Measurements from ENCODE around the gene L1CAM. TPM values are rescaled to one million over a fixed set of nuclear protein-coding genes. Genes with fewer than 3 reads are reported as not detected.

Gene L1CAM
- total RNA-seq, result under 0.01 and 0.19 TPM in 2 replicates

DNA sequence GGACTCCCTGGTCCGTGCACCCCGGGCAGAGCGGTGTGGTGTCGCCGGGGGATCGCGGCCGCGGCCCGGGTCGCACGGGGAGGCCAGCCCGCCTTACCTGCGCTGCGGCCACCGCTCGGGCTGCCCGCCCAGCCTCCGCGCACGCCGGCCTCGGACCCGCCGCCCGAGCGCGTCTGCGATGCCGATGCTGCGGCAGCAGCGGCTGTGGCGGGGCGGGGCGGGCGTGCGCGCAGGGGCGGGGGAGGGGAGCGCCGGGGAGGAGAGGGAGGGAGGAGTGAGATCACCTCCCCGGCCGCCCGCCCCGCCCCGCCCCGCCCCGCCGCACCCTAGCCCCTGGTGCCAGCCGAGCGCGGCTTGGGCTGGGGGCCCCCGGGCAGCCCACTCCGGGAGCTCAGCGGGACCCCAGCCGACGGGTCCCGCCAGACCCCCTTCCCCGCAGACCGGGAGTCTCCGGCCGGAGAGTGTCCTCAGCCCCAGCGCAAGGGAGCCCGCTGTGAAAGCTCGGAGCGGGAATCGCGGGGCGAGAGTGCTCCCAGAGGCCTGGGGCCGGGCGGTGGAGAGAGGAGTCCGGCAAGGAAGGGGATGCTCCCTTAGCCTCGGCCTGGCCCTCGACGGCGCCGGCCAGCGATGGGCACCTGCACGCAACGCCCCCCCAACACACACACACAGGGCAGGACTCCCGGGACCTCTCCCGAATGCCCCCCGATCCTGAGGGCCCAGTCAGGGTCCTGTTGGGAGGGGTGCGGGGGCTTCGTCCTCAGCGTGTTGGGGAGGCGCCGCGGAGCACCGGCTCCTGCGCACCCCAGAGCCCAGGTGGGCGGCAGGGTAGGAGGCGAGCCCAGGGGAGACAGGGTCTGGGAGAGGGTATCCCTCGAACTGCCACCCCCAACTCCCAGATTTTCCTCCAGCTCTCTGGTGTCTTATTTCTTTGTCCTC is at the start of gene L1CAM:
L1CAM (minus strand) TSS at position 206 of the 936 bp plus-strand sequence. CDS start 10,337 bp downstream, outside the sequence.

DNA sequence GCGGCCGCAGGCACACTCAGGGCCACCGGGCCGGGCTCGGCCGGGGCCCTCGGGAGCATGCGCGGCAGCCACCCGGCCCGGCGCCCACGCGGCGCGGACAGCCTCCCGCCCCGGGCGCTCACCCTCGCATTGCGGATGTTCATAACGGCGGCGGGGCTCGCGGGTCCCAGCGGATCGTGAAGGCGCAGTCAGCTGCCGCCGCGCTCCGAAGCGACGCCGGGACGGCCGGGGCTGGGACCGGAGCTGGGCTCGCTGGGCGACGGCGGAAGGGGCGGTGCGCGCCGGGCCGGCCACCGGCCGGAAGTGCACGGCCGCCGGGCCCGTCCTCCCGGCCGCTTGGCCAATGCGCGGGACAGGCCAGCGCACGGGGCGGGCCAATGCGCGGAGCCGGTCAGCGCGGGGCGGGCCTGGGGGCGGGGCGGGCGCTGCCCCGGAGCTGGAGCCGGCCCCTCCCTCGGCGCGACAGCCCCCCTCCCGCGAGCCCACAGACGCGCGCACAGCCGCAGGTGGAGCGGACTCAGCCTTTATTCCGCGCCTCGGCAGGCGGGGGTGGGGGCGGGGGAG is 48.9 kb upstream of the L1CAM start, which contains the start of gene NAA10:
NAA10 (minus strand) TSS at position 276 of the 564 bp plus-strand sequence; CDS start at position 143, 133 bp downstream.

DNA sequence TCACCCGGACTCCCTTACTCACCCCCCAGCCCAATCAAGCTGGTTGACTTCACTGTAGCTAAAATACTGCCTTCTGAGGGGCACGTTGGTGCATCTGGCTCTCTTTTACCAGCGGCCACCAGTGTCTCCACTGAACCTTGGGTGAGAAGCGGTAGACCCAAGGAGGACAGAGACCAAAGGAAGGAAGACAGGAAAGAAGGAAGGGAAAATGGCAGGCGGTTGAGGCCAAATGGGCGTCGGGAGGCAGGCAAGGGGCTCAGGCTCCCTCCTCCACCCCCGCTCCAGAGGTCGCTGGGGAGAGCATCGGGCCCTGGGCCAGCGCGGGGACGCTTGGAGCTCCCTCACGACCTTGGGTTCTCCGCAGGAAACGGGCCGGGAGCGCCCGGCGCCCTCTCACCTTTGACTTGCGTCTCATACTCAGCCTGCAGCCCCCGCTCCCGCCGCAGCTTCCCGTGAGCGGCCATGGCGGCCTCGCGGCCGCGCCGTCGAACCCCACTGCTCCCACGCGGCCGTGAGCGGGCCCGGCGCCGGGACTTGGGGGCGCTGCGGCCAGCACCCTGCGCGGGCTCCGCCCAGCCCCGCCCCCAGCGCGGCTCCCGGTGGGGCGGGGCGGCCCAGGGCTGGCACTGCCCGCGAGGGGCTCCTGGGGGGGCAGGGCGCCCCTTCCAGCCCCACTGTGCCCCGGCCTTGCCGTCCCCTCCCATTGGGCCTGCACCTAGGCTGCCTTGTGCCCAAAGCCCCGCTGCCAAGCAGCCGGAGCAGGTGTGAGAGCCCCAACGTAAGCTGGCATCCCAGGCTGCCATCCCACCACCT is 40.0 kb upstream of the L1CAM start, which contains the start of gene ARHGAP4:
ARHGAP4 (minus strand) TSS at position 526 of the 813 bp plus-strand sequence; CDS start at position 464, 62 bp downstream.

DNA sequence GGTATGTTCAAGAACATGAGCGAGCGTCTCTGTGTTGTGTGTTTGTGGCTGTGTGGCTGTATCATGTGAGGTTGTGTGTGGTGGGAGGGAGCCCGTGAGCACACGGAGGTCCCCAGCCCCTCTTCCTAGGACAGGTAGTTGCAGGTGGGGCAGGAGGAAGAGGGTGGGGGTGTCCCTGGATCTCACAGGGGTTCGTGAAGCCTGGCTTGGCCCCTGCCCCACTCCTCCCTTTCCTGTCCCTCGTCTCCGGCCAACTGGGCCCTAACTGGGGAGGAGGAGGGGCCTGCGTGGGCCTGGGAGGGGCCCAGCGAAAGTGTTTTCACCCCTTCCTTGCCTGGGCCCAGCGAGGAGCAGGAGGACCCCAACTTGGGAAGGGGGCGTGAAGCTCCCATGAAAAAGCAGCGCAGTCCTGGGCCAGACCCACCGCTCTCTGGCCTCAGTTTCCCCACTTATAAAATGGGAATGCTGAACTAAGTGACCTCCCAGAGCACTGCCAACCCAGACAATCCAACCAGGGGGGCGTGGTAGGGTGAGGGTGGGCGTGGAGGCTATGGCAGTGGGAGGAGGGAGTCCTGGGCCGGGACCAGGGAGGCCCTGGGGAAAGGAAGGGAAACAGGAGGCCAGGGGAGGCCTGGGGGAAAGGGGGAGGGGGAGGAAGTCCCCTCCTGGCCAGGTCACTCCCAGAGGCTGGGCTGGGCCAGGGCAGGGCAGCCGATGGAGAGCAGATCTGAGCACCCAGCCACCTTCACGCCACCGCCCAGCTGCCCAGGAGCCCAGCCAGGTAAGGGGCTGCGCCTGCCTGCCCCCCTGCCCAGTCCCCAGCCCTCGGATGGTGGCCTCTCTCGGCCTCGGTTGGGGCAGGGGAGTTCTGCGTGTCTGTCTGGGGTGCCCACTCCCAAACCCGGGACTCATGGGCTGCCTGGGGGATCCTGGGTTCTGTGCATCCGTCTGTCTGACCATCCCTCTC is 18.3 kb upstream of the L1CAM start, which contains the start of gene AVPR2:
AVPR2 (plus strand) TSS at position 683 of the 967 bp plus-strand sequence. CDS start 473 bp downstream, outside the sequence.

DNA sequence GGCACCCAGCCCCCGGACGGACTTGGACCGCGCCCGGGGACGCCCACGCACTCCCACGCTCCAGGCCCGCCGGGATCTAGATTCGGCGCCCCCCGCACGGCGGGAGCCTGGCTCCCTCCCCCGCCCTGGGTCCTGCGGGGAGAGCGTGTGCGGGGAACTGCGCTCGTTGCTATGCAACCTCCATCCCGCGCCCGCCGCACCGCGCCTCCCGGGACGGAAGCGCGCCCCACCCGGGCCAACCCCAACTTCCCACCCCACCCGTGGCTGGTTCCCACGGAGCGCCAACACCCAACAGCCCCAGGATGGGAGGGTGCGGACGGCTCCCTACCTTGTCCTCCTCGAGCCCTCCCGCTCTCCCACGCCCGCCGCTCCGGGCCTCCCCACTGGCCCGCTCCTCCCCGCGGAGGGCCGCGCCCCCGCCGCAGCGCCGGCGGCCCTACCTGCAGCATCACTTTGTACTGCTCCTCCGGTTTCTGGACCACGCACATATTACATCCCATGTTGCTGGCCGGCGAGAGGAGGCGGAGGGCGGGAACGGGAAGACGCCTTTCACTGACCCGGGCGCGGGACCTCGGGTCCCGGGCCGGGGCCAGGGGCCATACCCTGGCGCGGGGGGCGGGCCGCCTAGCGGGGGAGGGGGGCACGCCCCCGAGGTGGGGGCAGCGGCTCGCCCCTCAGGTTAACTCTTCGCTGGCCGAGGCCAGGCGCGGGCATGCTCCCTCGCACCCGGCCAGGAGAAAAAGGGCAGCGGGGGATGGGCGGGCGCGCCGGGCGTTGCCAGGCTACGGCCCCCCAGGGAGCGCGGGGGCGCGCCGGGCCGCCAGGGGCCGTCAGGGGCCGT is 56.0 kb downstream of the L1CAM start, which contains the start of gene PDZD4:
PDZD4 (minus strand) TSS at position 746 of the 841 bp plus-strand sequence; CDS start at position 500, 246 bp downstream.

Other genes starting within 250 kb of the L1CAM start
- gene DUSP9, start 239.0 kb downstream of the L1CAM start, total RNA-seq, result 0.19 and 0.33 TPM in 2 replicates
- gene PNCK, start 212.4 kb downstream of the L1CAM start, total RNA-seq, result not detected in 2 replicates
- gene SLC6A8, start 198.2 kb downstream of the L1CAM start, total RNA-seq, result 12.4 and 24.2 TPM in 2 replicates
- 245 and 312 TPM in 2 replicates for gene BCAP31, start 161.8 kb downstream of the L1CAM start, total RNA-seq
- 13.8 and 18.3 TPM in 2 replicates for gene ABCD1, start 161.3 kb downstream of the L1CAM start, total RNA-seq
- gene PLXNB3, start 121.9 kb downstream of the L1CAM start, total RNA-seq, result 11.0 and 11.4 TPM in 2 replicates
- not detected in 2 replicates for gene SRPK3, start 105.1 kb downstream of the L1CAM start, total RNA-seq
- 53.2 and 57.8 TPM in 2 replicates for gene IDH3G, start 91.8 kb downstream of the L1CAM start, total RNA-seq
- gene SSR4, start 91.5 kb downstream of the L1CAM start, total RNA-seq, result 177 and 318 TPM in 2 replicates
- gene PDZD4, start 55.6 kb downstream of the L1CAM start, total RNA-seq, result 0.29 and 0.33 TPM in 2 replicates
- not detected in 2 replicates for gene AVPR2, start 18.5 kb upstream of the L1CAM start, total RNA-seq
- 5.3 and 20.6 TPM in 2 replicates for gene ARHGAP4, start 40.1 kb upstream of the L1CAM start, total RNA-seq
- 84.9 and 138 TPM in 2 replicates for gene NAA10, start 48.9 kb upstream of the L1CAM start, total RNA-seq
- 9.8 and 10.0 TPM in 2 replicates for gene RENBP, start 58.5 kb upstream of the L1CAM start, total RNA-seq
- gene HCFC1, start 85.6 kb upstream of the L1CAM start, total RNA-seq, result 52.6 and 58.8 TPM in 2 replicates
- gene TMEM187, start 86.6 kb upstream of the L1CAM start, total RNA-seq, result 1.9 and 8.2 TPM in 2 replicates
- 78.5 and 94.4 TPM in 2 replicates for gene IRAK1, start 133.7 kb upstream of the L1CAM start, total RNA-seq
- 32.3 and 33.8 TPM in 2 replicates for gene MECP2, start 211.5 kb upstream of the L1CAM start, total RNA-seq